ENCODE results near the gene NKAPD1.
"Not testable (repeated sequence)": the region's sequence is repeated elsewhere in the genome, so short reads cannot be mapped to it uniquely, and the experiment has no call there.

The NKAPD1 gene

GRCh38 chr11:112046647-112047046, 27.5 kb upstream of the NKAPD1 start:
- H3K36me3 ChIP-seq (ENCODE audit: insufficient read depth, low read length) = peaks cover 36% of the 10 kb centered on the region
- not testable (repeated sequence) for H3K4me1 ChIP-seq (ENCODE audit: insufficient read depth, low read length); H3K9me3 ChIP-seq (ENCODE audit: low read length)

DNA sequence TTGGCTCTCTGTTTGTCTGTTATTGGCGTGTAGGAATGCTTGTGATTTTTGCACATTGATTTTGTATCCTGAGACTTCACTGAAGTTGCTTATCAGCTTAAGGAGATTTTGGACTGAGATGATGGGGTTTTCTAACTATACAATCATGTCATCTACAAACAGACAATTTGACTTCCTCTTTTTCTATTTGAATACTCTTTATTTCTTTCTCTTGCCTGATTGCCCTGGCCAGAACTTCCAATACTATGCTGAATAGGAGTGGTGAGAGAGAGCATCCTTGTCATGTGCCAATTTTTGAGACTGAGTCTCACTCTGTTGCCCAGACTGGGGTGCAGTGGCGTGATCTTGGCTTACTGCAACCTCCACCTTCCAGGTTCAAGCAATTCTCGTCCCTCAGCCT, 25.8 kb upstream of the NKAPD1 start:
- H3K9me3 ChIP-seq (ENCODE audit: low read length); H3K27me3 ChIP-seq (ENCODE audit: control insufficient read depth in 1 of 2, insufficient read depth in 2 of 2, low read length in 2 of 2); H3K4me1 ChIP-seq (ENCODE audit: insufficient read depth, low read length); H3K27ac ChIP-seq (ENCODE audit: low read depth, low read length); H3K9ac ChIP-seq (ENCODE audit: low read length); H3K4me3 ChIP-seq (ENCODE audit: low read depth in 1 of 2, low read length in 2 of 2): not testable (repeated sequence)
- H3K36me3 ChIP-seq (ENCODE audit: insufficient read depth, low read length) = peaks cover 42% of the 10 kb centered on the region

More at GRCh38 chr11:112046647-112047046, 27.5 kb upstream of the NKAPD1 start:
- H3K27me3 ChIP-seq (ENCODE audit: control insufficient read depth in 1 of 2, insufficient read depth in 2 of 2, low read length in 2 of 2); H3K4me3 ChIP-seq (ENCODE audit: low read depth in 1 of 2, low read length in 2 of 2); H3K27ac ChIP-seq (ENCODE audit: low read depth, low read length); H3K9ac ChIP-seq (ENCODE audit: low read length): not testable (repeated sequence)

- Histone ChIP-seq H3K27me3 (ENCODE audit: control insufficient read depth in 1 of 2, insufficient read depth in 2 of 2, low read length in 2 of 2) (no peaks in the 10 kb centered on the region), H3K4me3 (ENCODE audit: low read depth in 1 of 2, low read length in 2 of 2) (no peak overlapping the region), H3K9ac (ENCODE audit: low read length) (no peak overlapping the region), H3K27ac (ENCODE audit: low read depth, low read length) (no peak overlapping the region), H3K4me1 (ENCODE audit: insufficient read depth, low read length) (no peaks in the 10 kb centered on the region), H3K9me3 (ENCODE audit: low read length) (no peaks in the 10 kb centered on the region), H3K36me3 (ENCODE audit: insufficient read depth, low read length) (peaks cover 42% of the 10 kb centered on the region)
These were observed 24.3 kb upstream of the NKAPD1 start for GRCh38 chr11:112049777-112050176.

- H3K9me3 ChIP-seq (ENCODE audit: low read length) = no peaks in the 10 kb centered on the region
- H3K4me1 ChIP-seq (ENCODE audit: insufficient read depth, low read length) = no peaks in the 10 kb centered on the region
- H3K36me3 ChIP-seq (ENCODE audit: insufficient read depth, low read length) = peaks cover 38% of the 10 kb centered on the region
- no peak overlapping the region for H3K9ac ChIP-seq (ENCODE audit: low read length)
- H3K4me3 ChIP-seq (ENCODE audit: low read depth in 1 of 2, low read length in 2 of 2) = no peak overlapping the region
- H3K27me3 ChIP-seq (ENCODE audit: control insufficient read depth in 1 of 2, insufficient read depth in 2 of 2, low read length in 2 of 2) = no peaks in the 10 kb centered on the region
- H3K27ac ChIP-seq (ENCODE audit: low read depth, low read length) = no peak overlapping the region
These were observed 23.4 kb upstream of the NKAPD1 start for GRCh38 chr11:112050721-112051120.

DNA sequence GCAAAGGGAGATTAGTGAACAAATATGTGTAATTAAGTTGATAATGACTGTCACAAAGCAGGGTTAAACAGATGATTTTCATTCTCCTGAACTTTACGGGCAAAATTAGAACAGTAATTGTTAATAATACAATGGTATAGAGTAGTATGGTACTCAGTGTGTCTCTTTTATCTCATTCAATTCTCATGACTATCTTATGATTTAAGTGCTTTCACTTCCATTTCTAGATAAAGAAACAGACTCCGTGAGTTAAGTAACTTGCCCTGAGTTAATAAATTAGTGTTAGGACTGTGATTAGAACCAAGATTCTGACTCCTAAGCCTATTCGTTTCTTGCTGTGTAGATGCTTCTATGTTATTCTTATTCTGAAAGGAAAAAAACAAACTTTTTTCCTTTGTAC, 22.3 kb upstream of the NKAPD1 start:
- peaks cover 41% of the 10 kb centered on the region for H3K36me3 ChIP-seq (ENCODE audit: insufficient read depth, low read length)

GRCh38 chr11:112057170-112057569, 16.9 kb upstream of the NKAPD1 start:
- Histone ChIP-seq H3K9ac (ENCODE audit: low read length) (no peak overlapping the region), H3K36me3 (ENCODE audit: insufficient read depth, low read length) (peaks cover 38% of the 10 kb centered on the region), H3K27ac (ENCODE audit: low read depth, low read length) (no peak overlapping the region), H3K4me1 (ENCODE audit: insufficient read depth, low read length) (no peaks in the 10 kb centered on the region), H3K9me3 (ENCODE audit: low read length) (no peaks in the 10 kb centered on the region), H3K27me3 (ENCODE audit: control insufficient read depth in 1 of 2, insufficient read depth in 2 of 2, low read length in 2 of 2) (no peaks in the 10 kb centered on the region), H3K4me3 (ENCODE audit: low read depth in 1 of 2, low read length in 2 of 2) (no peak overlapping the region)

More for the DNA sequence above, 22.3 kb upstream of the NKAPD1 start:
- Histone ChIP-seq H3K4me3 (ENCODE audit: low read depth in 1 of 2, low read length in 2 of 2) (no peak overlapping the region), H3K9ac (ENCODE audit: low read length) (no peak overlapping the region), H3K27ac (ENCODE audit: low read depth, low read length) (no peak overlapping the region), H3K4me1 (ENCODE audit: insufficient read depth, low read length) (no peaks in the 10 kb centered on the region), H3K9me3 (ENCODE audit: low read length) (no peaks in the 10 kb centered on the region), H3K27me3 (ENCODE audit: control insufficient read depth in 1 of 2, insufficient read depth in 2 of 2, low read length in 2 of 2) (no peaks in the 10 kb centered on the region)

DNA sequence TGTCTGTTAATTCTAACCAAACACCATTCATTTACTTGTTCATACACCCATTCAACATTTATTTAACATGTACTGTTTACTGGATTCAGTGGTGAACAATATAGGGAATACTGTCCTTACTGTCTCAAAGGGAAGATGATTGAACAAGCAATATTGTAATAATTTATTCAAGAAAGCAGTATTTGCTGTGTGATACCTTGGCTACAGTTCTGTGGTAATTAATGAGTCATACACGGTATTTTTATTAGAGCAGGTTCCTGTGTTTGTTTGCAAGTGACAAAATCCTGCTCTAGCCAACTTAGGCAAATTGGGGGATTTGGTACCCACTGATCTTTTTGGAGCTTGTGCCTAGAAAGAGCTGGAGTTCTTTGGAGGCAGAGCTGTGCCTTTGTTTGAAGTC, 16.0 kb upstream of the NKAPD1 start:
- peaks cover 38% of the 10 kb centered on the region for H3K36me3 ChIP-seq (ENCODE audit: insufficient read depth, low read length)
- no peaks in the 10 kb centered on the region for H3K4me1 ChIP-seq (ENCODE audit: insufficient read depth, low read length)
- H3K27me3 ChIP-seq (ENCODE audit: control insufficient read depth in 1 of 2, insufficient read depth in 2 of 2, low read length in 2 of 2) = no peaks in the 10 kb centered on the region
- no peak overlapping the region for H3K4me3 ChIP-seq (ENCODE audit: low read depth in 1 of 2, low read length in 2 of 2)
- H3K9ac ChIP-seq (ENCODE audit: low read length) = no peak overlapping the region
- no peaks in the 10 kb centered on the region for H3K9me3 ChIP-seq (ENCODE audit: low read length)
- H3K27ac ChIP-seq (ENCODE audit: low read depth, low read length) = no peak overlapping the region

- Histone ChIP-seq H3K4me3 (ENCODE audit: low read depth in 1 of 2, low read length in 2 of 2) (no peak overlapping the region), H3K27me3 (ENCODE audit: control insufficient read depth in 1 of 2, insufficient read depth in 2 of 2, low read length in 2 of 2) (no peaks in the 10 kb centered on the region), H3K36me3 (ENCODE audit: insufficient read depth, low read length) (peaks cover 22% of the 10 kb centered on the region), H3K9ac (ENCODE audit: low read length) (no peak overlapping the region), H3K4me1 (ENCODE audit: insufficient read depth, low read length) (no peaks in the 10 kb centered on the region), H3K27ac (ENCODE audit: low read depth, low read length) (no peak overlapping the region), H3K9me3 (ENCODE audit: low read length) (no peaks in the 10 kb centered on the region)
These were observed 11.2 kb upstream of the NKAPD1 start for GRCh38 chr11:112062923-112063322.

- peaks cover 60% of the 10 kb centered on the region for H3K36me3 ChIP-seq (ENCODE audit: insufficient read depth, low read length)
- peaks cover 14% of the 10 kb centered on the region for H3K4me1 ChIP-seq (ENCODE audit: insufficient read depth, low read length)
- no peaks in the 10 kb centered on the region for H3K9me3 ChIP-seq (ENCODE audit: low read length)
- no peaks in the 10 kb centered on the region for H3K27me3 ChIP-seq (ENCODE audit: control insufficient read depth in 1 of 2, insufficient read depth in 2 of 2, low read length in 2 of 2)
- H3K4me3 ChIP-seq (ENCODE audit: low read depth in 1 of 2, low read length in 2 of 2) = no peak overlapping the region
- no peak overlapping the region for H3K9ac ChIP-seq (ENCODE audit: low read length)
- H3K27ac ChIP-seq (ENCODE audit: low read depth, low read length) = no peak overlapping the region
These were observed 8.6 kb downstream of the NKAPD1 start for GRCh38 chr11:112082729-112083128.

GRCh38 chr11:112085822-112086421, 11.8 kb downstream of the NKAPD1 start:
- peak overlapping the region; percentile 63 to 95 for H3K4me3 ChIP-seq (ENCODE audit: low read depth in 1 of 2, low read length in 2 of 2)
- H3K9me3 ChIP-seq (ENCODE audit: low read length) = no peaks in the 10 kb centered on the region
- peak overlapping the region; percentile 13 for H3K27ac ChIP-seq (ENCODE audit: low read depth, low read length)
- peaks cover 64% of the 10 kb centered on the region for H3K36me3 ChIP-seq (ENCODE audit: insufficient read depth, low read length)
- no peaks in the 10 kb centered on the region for H3K27me3 ChIP-seq (ENCODE audit: control insufficient read depth in 1 of 2, insufficient read depth in 2 of 2, low read length in 2 of 2)
- peak overlapping the region; percentile 72 for H3K9ac ChIP-seq (ENCODE audit: low read length)
- H3K4me1 ChIP-seq (ENCODE audit: insufficient read depth, low read length) = peaks cover 31% of the 10 kb centered on the region

DNA sequence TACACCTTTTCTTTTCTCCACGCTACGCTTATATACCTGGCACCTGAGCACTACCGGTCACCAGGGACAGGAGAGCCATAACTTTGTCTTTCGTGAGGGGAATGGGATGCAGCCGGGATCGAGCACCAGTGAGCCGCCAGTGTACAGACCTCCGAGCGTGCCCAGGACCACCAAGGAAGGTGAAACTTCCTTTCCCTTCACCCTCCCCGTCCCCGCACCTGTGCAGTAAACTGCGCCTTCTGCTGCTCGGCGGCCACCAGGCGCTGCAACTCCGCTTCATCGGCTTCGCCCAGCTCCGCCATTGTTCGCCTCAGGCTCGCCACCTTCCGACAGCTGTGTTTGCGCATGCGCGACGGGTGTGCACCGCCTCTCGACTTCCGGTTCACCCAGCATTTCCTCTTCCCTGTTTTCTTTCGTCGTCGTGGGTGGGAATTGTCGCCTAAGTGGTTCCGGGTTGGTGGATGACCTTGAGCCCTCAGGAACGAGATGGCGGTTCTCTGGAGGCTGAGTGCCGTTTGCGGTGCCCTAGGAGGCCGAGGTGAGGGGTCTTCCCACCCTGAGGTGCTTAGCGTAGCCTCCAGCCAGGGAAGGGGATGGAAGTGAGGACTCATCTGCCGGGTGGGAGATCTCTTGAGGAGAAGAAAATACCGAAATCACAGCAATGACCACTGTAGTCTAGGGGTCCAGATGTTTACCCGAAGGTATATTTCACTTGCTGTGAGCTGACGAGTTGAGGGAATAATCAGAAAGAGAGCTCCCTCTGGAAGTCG, 12.5 kb downstream of the NKAPD1 start, which contains the start of the genes SDHD and TIMM8B:
SDHD (plus strand) TSS at position 452 of the 770 bp plus-strand sequence; CDS start at position 487, 35 bp downstream.
TIMM8B (minus strand) TSS at position 335 of the 770 bp plus-strand sequence; CDS start at position 302, 33 bp downstream.
- H3K27me3 ChIP-seq (ENCODE audit: control insufficient read depth in 1 of 2, insufficient read depth in 2 of 2, low read length in 2 of 2) = no peaks in the 10 kb centered on the region
- peaks cover 68% of the 10 kb centered on the region for H3K36me3 ChIP-seq (ENCODE audit: insufficient read depth, low read length)
- H3K9me3 ChIP-seq (ENCODE audit: low read length) = no peaks in the 10 kb centered on the region
- H3K4me1 ChIP-seq (ENCODE audit: insufficient read depth, low read length) = peaks cover 31% of the 10 kb centered on the region
- peak within 1 kb of the TSS; percentile 71 for H3K27ac ChIP-seq (ENCODE audit: low read depth, low read length)
- peak within 1 kb of the TSS; percentile 63 to 95 for H3K4me3 ChIP-seq (ENCODE audit: low read depth in 1 of 2, low read length in 2 of 2)
- H3K9ac ChIP-seq (ENCODE audit: low read length) = peak within 1 kb of the TSS; percentile 74

Data from muscle layer of colon (tissue), 2 donors.